GM12864 (cell line): ENCODE data around the gene BEST1.

Experiments
- DNase-seq: peaks from one replicate; pipeline ENCODE4 v3.0.0-alpha.2; 2011; ENCODE audit warnings: low read depth
- H3K4me3 ChIP-seq: 2 replicates; pipeline ENCODE4 v1.5.1; 2011; ENCODE audit warnings: mild to moderate bottlenecking, low read depth, low read length, control low read depth
- TF ChIP-seq, protein P1 (sequence below): IDR thresholded peaks from 2 replicates; pipeline ENCODE4 v1.5.1; 2011; ENCODE audit warnings: low read depth, mild to moderate bottlenecking, moderate library complexity, low read length, control low read depth, inconsistent platforms; ENCODE audit errors: missing control alignments

The BEST1 gene

GRCh38 chr11:61922539-61922938 lies 27.6 kb upstream of the BEST1 start:
- TF ChIP-seq, protein P1, sequence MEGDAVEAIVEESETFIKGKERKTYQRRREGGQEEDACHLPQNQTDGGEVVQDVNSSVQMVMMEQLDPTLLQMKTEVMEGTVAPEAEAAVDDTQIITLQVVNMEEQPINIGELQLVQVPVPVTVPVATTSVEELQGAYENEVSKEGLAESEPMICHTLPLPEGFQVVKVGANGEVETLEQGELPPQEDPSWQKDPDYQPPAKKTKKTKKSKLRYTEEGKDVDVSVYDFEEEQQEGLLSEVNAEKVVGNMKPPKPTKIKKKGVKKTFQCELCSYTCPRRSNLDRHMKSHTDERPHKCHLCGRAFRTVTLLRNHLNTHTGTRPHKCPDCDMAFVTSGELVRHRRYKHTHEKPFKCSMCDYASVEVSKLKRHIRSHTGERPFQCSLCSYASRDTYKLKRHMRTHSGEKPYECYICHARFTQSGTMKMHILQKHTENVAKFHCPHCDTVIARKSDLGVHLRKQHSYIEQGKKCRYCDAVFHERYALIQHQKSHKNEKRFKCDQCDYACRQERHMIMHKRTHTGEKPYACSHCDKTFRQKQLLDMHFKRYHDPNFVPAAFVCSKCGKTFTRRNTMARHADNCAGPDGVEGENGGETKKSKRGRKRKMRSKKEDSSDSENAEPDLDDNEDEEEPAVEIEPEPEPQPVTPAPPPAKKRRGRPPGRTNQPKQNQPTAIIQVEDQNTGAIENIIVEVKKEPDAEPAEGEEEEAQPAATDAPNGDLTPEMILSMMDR = no peak
- DNase-seq = no peak
- no peak overlapping the region for H3K4me3 ChIP-seq

DNA sequence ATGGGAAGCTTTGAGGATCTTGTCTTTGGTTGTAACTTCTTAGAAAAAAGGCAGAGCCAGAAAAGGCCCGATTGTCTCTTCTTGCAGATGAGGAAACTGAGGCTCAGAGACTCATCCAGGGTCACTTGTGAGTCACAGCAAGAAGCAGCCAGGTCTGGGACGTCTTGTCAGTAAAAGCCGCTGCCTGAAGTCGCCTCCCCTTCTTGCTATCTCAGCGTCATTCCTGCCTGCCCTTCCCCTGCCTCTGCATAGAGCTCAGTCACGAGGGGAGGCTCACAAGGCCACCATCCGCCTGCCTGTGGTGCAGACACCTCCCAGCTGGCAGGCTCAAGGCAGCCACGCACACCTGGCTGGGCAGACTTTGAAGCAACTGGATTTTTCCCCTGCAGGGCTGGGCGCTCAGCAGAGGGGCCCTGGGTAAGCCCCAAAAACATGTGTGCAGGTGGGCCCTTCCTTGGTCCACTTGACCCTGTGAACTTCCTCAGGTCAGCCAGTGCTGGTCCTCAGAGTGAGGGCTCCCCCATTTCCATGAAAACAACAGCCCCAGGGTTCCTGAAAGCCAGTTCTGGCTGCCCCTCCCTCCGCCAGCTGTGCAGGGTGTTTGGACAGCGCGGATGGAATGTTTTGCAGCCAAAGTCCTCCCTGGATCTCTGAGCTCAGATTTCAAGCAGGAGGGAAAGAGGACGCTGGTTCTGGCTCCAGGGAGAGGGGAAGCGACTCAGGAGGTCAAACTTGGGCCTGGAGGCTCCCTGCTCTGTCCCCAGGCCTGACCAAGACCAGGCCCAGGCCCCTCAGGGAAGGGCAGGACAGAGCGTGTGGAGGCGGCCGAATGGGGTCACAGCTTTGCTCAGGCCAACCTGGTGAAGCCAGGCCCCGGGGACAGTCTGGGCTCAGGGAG lies 26.7 kb upstream of the BEST1 start:
- H3K4me3 ChIP-seq = no peak overlapping the region
- TF ChIP-seq, protein P1 = no peak
- no peak for DNase-seq

- TF ChIP-seq, protein P1 = no peak
- no peak overlapping the region for H3K4me3 ChIP-seq
- DNase-seq = no peak
These were observed 26.1 kb upstream of the BEST1 start for GRCh38 chr11:61924064-61924455.

DNA sequence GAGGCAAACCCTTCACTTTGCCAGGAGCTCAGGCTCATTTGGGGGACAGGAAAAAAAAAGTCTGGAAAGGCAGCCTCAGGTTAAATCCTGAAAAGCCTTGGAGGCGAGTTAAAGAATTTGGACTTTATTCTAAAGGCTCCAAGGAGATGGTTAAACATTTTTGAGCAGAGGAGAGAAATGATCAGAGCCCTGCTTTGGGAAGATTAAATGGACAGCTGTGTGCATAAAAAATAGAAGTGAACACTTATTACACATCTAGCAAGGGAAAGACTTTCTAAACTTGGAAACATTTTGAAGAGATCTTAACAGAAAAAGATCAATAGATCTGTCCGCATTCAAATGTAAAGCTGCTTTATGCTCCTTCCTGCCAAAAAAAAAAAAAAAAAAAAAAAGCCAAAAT lies 24.4 kb upstream of the BEST1 start:
- DNase-seq = no peak
- TF ChIP-seq, protein P1 = no peak

DNA sequence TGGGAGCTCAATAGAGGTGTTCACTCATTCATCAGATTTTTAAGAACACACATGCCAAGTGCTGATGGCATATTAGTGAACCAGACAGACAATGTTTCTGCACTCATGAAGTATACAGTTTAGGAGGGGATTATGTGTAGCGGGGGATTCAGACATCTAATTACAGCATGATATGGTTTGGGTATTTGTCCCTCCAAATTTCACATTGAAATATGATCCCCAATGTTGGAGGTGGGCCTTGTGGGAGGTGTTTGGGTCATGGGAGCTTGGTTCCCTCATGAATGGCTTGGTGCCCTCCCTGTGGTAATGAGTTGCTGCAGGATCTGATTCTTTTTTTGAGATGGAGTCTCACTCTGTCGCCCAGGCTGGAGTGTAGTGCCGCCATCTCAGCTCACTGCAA lies 23.9 kb upstream of the BEST1 start:
- DNase-seq = no peak
- TF ChIP-seq, protein P1 = no peak
- no peak overlapping the region for H3K4me3 ChIP-seq

More for the DNA sequence above, 24.4 kb upstream of the BEST1 start:
- H3K4me3 ChIP-seq = no peak overlapping the region

DNA sequence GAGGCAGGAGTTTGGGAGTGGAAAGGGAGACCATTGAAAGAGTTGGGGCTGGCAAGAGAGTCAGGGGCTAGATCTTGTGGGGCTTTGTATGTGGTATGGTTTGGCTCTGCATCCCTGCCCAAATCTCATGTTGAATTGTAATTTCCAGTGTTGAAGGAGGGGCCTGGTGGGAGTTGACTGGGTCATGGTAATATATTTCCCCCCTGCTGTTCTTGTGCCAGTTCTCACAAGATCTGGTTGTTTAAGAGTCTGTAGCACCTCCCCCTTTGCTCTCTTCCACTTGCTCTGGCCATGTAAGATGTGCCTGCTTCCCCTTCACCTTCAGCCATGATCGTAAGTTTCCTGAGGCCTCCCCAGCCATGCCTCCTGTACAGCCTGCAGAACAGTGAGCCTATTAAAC lies 22.6 kb upstream of the BEST1 start:
- DNase-seq = no peak
- TF ChIP-seq, protein P1 = no peak

DNA sequence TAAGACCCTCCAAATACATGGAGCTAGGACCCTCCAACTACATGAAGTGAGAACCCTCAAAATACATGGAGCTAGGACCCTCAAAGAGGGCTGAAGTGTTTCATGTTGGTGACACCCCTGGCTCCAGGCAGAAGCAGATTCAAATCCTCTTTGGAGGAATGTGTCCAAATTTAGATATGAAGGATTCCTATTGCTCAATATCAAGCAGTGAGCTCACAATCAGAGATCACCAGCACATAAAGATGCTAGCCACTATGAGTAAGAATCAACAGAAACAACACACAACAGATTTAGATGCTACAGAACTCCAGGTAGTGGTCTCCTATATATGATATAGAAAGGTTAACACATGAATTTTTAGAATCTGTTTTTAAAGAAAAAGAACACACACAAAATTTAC lies 21.5 kb upstream of the BEST1 start:
- H3K4me3 ChIP-seq = no peak overlapping the region
- TF ChIP-seq, protein P1 = no peak
- no peak for DNase-seq

More for the DNA sequence above, 22.6 kb upstream of the BEST1 start:
- H3K4me3 ChIP-seq = no peak overlapping the region
